HepG2 (cell line): ENCODE measurements around the gene SLC25A17. TPM values are rescaled to one million over a fixed set of nuclear protein-coding genes. Genes with fewer than 3 reads are reported as not detected.

ENCODE experiments used
- ASH2L ChIP-seq: fragments of 300-600, 200-600 bp; sonication (generic); IDR thresholded peaks from 2 replicates; pipeline ENCODE4 v1.7.0; 2017; ENCODE audit warnings: low read depth, mild to moderate bottlenecking, moderate library complexity, mixed read lengths, low read length; ENCODE audit not compliant: insufficient read length
- BCL6 ChIP-seq: IDR thresholded peaks from 2 replicates; pipeline ENCODE4 v1.6.1; 2016; ENCODE audit warnings: missing genetic modification reagents, missing compliant biosample characterization
- CBX1 ChIP-seq: IDR thresholded peaks from one replicate; pipeline ENCODE4 v1.6.1; 2016; ENCODE audit warnings: antibody characterized with exemption, low read depth
- ERF ChIP-seq: IDR thresholded peaks from 2 replicates; pipeline ENCODE4 v1.6.1; 2018; ENCODE audit warnings: missing biosample characterization, missing genetic modification reagents
- GZF1 ChIP-seq: sonication (generic); formaldehyde crosslinking; IDR thresholded peaks from 2 replicates; pipeline ENCODE4 v1.5.1; 2020; ENCODE audit warnings: mild to moderate bottlenecking, missing genetic modification reagents
- HDAC2 ChIP-seq: sonication (generic); formaldehyde crosslinking; IDR thresholded peaks from 2 replicates; pipeline ENCODE4 v1.4.0; 2020; ENCODE audit warnings: missing genetic modification reagents
- JUN ChIP-seq: sonication (generic); formaldehyde crosslinking; IDR thresholded peaks from 2 replicates; pipeline ENCODE4 v1.4.0; 2020; ENCODE audit warnings: mild to moderate bottlenecking, missing genetic modification reagents
- NFE2 ChIP-seq: sonication (generic); formaldehyde crosslinking; IDR thresholded peaks from 2 replicates; pipeline ENCODE4 v1.4.0; 2020; ENCODE audit warnings: missing genetic modification reagents
- SP2 ChIP-seq: sonication (generic); formaldehyde crosslinking; IDR thresholded peaks from 2 replicates; pipeline ENCODE4 v1.5.1; 2020; ENCODE audit warnings: mild to moderate bottlenecking, missing genetic modification reagents
- THAP7 ChIP-seq: sonication (generic); formaldehyde crosslinking; IDR thresholded peaks from 2 replicates; pipeline ENCODE4 v1.8.1; 2023; ENCODE audit warnings: mild to moderate bottlenecking, missing genetic modification reagents
- ZC3H4 ChIP-seq: sonication (generic); formaldehyde crosslinking; IDR thresholded peaks from 2 replicates; pipeline ENCODE4 v1.4.0; 2020; ENCODE audit warnings: missing genetic modification reagents, borderline replicate concordance
- ZEB1 ChIP-seq: IDR thresholded peaks from 2 replicates; pipeline ENCODE4 v1.6.1; 2012; ENCODE audit warnings: mild to moderate bottlenecking, low read depth, inconsistent platforms; ENCODE audit not compliant: insufficient replicate concordance
- ZFP1 ChIP-seq: IDR thresholded peaks from 2 replicates; pipeline ENCODE4 v1.6.1; 2016
- ZNF232 ChIP-seq: sonication (generic); formaldehyde crosslinking; IDR thresholded peaks from 2 replicates; pipeline ENCODE4 v1.4.0; 2020; ENCODE audit warnings: missing genetic modification reagents, borderline replicate concordance
- ZNF282 ChIP-seq: fragments of 450-650 bp; IDR thresholded peaks from 2 replicates; pipeline ENCODE4 v1.6.1; 2018; ENCODE audit not compliant: partially characterized antibody
- ZNF430 ChIP-seq: sonication (generic); formaldehyde crosslinking; IDR thresholded peaks from 2 replicates; pipeline ENCODE4 v1.9.0; 2021; ENCODE audit warnings: mild to moderate bottlenecking, missing genetic modification reagents
- ZNF468 ChIP-seq: sonication (generic); formaldehyde crosslinking; IDR thresholded peaks from 2 replicates; pipeline ENCODE4 v1.8.0; 2022; ENCODE audit warnings: mild to moderate bottlenecking, moderate library complexity, missing genetic modification reagents
- polyA plus RNA-seq, 8 experiments: library from polyadenylated mRNA; depleted of rRNA in 3 of 8; stranded (reverse) in 7 of 8; unstranded in 1 of 8; fragments of >200 nt; fragmentation: Illumina TruSeq in 4 of 8; extraction: Trizol in 4 of 8; gene quantifications; 2 replicates each; pipeline versions ENCODE4 v1.2.1 to v1.2.3, GENCODE V29; 2011 to 2016; ENCODE audit warnings: low read depth in 4 of 8, missing spikeins in 1 of 8, mixed read lengths in 1 of 8; ENCODE audit not compliant: insufficient read depth in 1 of 8
- total RNA-seq, 5 experiments: library from RNA; depleted of rRNA; stranded (reverse); fragments of >200 nt; fragmentation: Illumina TruSeq; extraction: Trizol; gene quantifications; 2 replicates each; pipeline ENCODE4 v1.2.3, GENCODE V29; 2016; ENCODE audit warnings: low read depth in 1 of 5
- TF ChIP-seq, protein P1 (sequence below): sonication (generic); formaldehyde crosslinking; conservative IDR thresholded peaks from 2 replicates; pipeline ENCODE4 v1.5.0; 2020; ENCODE audit warnings: missing genetic modification reagents
- TF ChIP-seq, protein P2 (sequence below): sonication (generic); formaldehyde crosslinking; IDR thresholded peaks from 2 replicates; pipeline ENCODE4 v1.4.0; 2020; ENCODE audit warnings: missing genetic modification reagents
- TF ChIP-seq, protein P3 (sequence below): sonication (generic); formaldehyde crosslinking; IDR thresholded peaks from 2 replicates; pipeline ENCODE4 v1.5.1; 2020; ENCODE audit warnings: missing genetic modification reagents, mild to moderate bottlenecking, borderline replicate concordance
- TF ChIP-seq, protein P4 (sequence below): sonication (generic); formaldehyde crosslinking; IDR thresholded peaks from 2 replicates; pipeline ENCODE4 v1.5.0; 2020; ENCODE audit warnings: missing genetic modification reagents

Gene SLC25A17
- total and polyA plus RNA-seq, 2 of the 13 experiments (the other 11 are each of a cell fraction or from before 2014, with no cell fraction given) = 15.7 to 27.9 TPM

- TF ChIP-seq, protein P1, sequence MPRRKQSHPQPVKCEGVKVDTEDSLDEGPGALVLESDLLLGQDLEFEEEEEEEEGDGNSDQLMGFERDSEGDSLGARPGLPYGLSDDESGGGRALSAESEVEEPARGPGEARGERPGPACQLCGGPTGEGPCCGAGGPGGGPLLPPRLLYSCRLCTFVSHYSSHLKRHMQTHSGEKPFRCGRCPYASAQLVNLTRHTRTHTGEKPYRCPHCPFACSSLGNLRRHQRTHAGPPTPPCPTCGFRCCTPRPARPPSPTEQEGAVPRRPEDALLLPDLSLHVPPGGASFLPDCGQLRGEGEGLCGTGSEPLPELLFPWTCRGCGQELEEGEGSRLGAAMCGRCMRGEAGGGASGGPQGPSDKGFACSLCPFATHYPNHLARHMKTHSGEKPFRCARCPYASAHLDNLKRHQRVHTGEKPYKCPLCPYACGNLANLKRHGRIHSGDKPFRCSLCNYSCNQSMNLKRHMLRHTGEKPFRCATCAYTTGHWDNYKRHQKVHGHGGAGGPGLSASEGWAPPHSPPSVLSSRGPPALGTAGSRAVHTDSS (CRISPR knock-in tag) = no peak
- TF ChIP-seq, protein P2, sequence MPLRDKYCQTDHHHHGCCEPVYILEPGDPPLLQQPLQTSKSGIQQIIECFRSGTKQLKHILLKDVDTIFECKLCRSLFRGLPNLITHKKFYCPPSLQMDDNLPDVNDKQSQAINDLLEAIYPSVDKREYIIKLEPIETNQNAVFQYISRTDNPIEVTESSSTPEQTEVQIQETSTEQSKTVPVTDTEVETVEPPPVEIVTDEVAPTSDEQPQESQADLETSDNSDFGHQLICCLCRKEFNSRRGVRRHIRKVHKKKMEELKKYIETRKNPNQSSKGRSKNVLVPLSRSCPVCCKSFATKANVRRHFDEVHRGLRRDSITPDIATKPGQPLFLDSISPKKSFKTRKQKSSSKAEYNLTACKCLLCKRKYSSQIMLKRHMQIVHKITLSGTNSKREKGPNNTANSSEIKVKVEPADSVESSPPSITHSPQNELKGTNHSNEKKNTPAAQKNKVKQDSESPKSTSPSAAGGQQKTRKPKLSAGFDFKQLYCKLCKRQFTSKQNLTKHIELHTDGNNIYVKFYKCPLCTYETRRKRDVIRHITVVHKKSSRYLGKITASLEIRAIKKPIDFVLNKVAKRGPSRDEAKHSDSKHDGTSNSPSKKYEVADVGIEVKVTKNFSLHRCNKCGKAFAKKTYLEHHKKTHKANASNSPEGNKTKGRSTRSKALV = no peak
- TF ChIP-seq BCL6 (CRISPR knock-in tag) = no peak
- TF ChIP-seq ZFP1 (CRISPR knock-in tag) = no peak
- no peak for TF ChIP-seq ZEB1
- TF ChIP-seq, protein P3, sequence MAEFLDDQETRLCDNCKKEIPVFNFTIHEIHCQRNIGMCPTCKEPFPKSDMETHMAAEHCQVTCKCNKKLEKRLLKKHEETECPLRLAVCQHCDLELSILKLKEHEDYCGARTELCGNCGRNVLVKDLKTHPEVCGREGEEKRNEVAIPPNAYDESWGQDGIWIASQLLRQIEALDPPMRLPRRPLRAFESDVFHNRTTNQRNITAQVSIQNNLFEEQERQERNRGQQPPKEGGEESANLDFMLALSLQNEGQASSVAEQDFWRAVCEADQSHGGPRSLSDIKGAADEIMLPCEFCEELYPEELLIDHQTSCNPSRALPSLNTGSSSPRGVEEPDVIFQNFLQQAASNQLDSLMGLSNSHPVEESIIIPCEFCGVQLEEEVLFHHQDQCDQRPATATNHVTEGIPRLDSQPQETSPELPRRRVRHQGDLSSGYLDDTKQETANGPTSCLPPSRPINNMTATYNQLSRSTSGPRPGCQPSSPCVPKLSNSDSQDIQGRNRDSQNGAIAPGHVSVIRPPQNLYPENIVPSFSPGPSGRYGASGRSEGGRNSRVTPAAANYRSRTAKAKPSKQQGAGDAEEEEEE = no peak
- no peak for TF ChIP-seq CBX1
- TF ChIP-seq HDAC2 = peak; percentile 14; the same call in 1 of the 2 replicates
- TF ChIP-seq JUN (CRISPR knock-in tag) = no peak
- TF ChIP-seq ZNF430 (CRISPR knock-in tag) = no peak
- TF ChIP-seq ZNF232 (CRISPR knock-in tag) = no peak
- no peak for TF ChIP-seq NFE2 (CRISPR knock-in tag)
- TF ChIP-seq ASH2L = peak; percentile 94
- TF ChIP-seq ERF (CRISPR knock-in tag) = peak; percentile 28; the same call in 1 of the 2 replicates
- peak; percentile 74 for TF ChIP-seq THAP7 (CRISPR knock-in tag)
- TF ChIP-seq, protein P4, sequence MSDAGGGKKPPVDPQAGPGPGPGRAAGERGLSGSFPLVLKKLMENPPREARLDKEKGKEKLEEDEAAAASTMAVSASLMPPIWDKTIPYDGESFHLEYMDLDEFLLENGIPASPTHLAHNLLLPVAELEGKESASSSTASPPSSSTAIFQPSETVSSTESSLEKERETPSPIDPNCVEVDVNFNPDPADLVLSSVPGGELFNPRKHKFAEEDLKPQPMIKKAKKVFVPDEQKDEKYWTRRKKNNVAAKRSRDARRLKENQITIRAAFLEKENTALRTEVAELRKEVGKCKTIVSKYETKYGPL = no peak
- no peak for TF ChIP-seq ZNF282
- peak; percentile 84 for TF ChIP-seq SP2 (CRISPR knock-in tag)
- TF ChIP-seq ZNF468 (CRISPR knock-in tag) = no peak
- TF ChIP-seq GZF1 (CRISPR knock-in tag) = no peak
- TF ChIP-seq ZC3H4 (CRISPR knock-in tag) = no peak
Observed at GRCh38 chr22:40818747-40819598, at the start of gene SLC25A17 (continued).
